Measurements from ENCODE around the gene TMEM130.

- TF ChIP-seq CTCF (IDR thresholded peaks at IDR 0.05; ENCODE audit: borderline replicate concordance, extremely low read depth, low read length, poor library complexity, severe bottlenecking) (no peak), EZH2 (IDR thresholded peaks at IDR 0.05; ENCODE audit: borderline replicate concordance, low read depth, low read length, severe bottlenecking) (no peak)
Observed at GRCh38 chr7:98863601-98864000, 6.2 kb downstream of the TMEM130 start.

All from DND-41 (cell line).